BE2C (cell line): ENCODE results near the gene RBM7.
A peak's percentile ranks its signal among the peaks of the same experiment; 100 is the strongest.

ENCODE experiments used
- DNase-seq: peaks from one replicate; pipeline ENCODE4 v3.0.0-alpha.2; 2020
- H3K27me3 ChIP-seq: fragments of 250-450 bp; sonication (Bioruptor Pico); 2 replicates; pipeline ENCODE4 v1.5.1; 2020; ENCODE audit warnings: mild to moderate bottlenecking
- H3K36me3 ChIP-seq: fragments of 250-450 bp; sonication (Bioruptor Pico); 2 replicates; pipeline ENCODE4 v1.5.1; 2020; ENCODE audit warnings: mild to moderate bottlenecking
- H3K4me1 ChIP-seq: fragments of 250-450 bp; sonication (Bioruptor Pico); 2 replicates; pipeline ENCODE4 v1.5.1; 2020
- H3K4me3 ChIP-seq: 2 replicates; pipeline ENCODE4 v1.5.1; 2011; ENCODE audit warnings: low read depth, low read length
- H3K9me3 ChIP-seq: fragments of 250-450 bp; sonication (Bioruptor Pico); 2 replicates; pipeline ENCODE4 v1.5.1; 2020
- TF ChIP-seq, protein P1 (sequence below): IDR thresholded peaks from 2 replicates; pipeline ENCODE4 v1.5.1; 2012; ENCODE audit warnings: mild to moderate bottlenecking, low read depth, low read length

The RBM7 gene

DNA sequence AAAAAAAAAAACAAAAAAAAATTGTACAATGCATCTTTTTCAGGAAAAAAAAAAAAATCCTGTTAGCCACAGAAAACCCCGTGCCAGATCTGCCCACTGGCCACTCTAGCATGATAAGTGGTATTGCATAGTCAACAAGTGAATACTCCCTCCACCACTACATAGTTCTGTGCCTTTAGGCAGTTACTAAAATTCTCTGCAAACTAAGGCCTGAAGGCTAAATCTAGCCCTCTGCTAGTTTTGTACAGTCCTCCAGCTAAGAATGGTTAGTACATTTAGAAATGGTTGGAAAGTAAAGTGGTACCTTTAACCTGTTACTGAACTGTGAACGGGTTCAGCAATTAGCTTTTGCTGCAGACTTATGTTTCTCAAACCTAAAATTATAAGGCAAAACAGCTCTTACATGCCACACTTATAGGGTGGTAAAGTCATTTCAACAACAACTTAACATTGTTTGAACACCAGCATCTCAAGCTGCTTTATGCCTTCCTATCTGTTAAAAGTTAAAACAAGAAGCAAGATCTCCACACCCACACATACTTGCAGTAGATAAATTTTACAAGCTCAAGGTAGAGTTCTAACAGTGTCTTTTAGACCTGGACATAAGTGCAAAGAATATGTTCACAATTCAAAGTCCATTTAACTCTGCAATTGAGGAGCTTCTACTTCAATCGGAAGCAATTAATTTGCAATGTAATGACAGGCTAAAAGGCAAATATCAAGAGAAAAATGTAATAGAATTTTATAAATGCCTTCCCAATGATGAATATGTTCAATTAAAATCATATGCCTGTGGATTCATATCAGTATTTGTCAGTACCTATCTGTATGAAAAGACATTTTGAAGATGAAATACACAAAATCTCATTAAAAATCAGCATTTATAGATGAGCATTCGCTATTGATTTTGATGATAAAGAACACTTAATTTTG is 7.5 kb upstream of the RBM7 start:
- Histone ChIP-seq H3K9me3 (no peaks in the 10 kb centered on the region), H3K27me3 (no peaks in the 10 kb centered on the region), H3K4me1 (no peaks in the 10 kb centered on the region), H3K4me3 (no peak overlapping the region), H3K36me3 (no peaks in the 10 kb centered on the region)
- TF ChIP-seq, protein P1, sequence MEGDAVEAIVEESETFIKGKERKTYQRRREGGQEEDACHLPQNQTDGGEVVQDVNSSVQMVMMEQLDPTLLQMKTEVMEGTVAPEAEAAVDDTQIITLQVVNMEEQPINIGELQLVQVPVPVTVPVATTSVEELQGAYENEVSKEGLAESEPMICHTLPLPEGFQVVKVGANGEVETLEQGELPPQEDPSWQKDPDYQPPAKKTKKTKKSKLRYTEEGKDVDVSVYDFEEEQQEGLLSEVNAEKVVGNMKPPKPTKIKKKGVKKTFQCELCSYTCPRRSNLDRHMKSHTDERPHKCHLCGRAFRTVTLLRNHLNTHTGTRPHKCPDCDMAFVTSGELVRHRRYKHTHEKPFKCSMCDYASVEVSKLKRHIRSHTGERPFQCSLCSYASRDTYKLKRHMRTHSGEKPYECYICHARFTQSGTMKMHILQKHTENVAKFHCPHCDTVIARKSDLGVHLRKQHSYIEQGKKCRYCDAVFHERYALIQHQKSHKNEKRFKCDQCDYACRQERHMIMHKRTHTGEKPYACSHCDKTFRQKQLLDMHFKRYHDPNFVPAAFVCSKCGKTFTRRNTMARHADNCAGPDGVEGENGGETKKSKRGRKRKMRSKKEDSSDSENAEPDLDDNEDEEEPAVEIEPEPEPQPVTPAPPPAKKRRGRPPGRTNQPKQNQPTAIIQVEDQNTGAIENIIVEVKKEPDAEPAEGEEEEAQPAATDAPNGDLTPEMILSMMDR = no peak
- DNase-seq = no peak

DNA sequence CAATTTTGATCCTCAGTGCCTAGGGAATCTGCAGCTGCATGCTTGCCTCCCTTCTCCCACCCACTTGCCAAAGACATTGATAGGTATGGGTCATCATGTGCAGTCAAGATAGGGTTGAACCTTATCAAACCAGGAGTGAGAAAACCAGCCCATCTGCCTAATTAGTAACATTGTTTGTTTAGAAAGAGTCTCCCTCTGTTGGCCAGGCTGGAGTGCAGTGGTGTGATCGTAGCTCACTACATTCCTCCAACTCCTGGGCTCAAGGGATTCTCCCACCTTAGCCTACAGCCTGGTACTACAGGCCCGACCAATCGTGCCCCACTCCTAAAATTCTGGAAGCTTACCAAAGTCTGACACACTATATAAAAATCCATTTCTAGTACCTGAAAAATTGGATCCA is 4.7 kb upstream of the RBM7 start:
- DNase-seq = no peak
- Histone ChIP-seq H3K9me3 (no peaks in the 10 kb centered on the region), H3K27me3 (no peaks in the 10 kb centered on the region), H3K4me3 (no peak overlapping the region), H3K4me1 (no peaks in the 10 kb centered on the region), H3K36me3 (no peaks in the 10 kb centered on the region)
- TF ChIP-seq, protein P1 = peak; percentile 41

DNA sequence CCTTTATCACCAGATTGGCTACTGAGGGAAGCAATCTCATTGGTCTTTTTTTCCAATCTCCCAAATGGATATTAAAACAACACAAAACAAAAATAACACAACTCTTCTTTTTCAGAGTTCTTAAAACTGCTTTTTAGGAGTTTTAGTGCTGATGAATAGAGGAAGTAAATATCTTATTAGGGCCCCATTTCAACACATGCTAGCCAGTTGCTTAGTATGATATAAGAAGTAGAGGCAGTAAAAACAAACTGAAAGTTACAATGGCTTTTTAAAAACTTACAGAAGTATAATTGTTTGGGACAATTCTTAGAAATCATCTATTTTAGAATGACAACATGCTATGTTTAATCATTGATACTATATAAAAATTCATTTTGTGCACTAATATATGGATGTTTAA is 3.5 kb upstream of the RBM7 start:
- DNase-seq = no peak
- TF ChIP-seq, protein P1 = no peak
- H3K4me1 ChIP-seq = no peaks in the 10 kb centered on the region; the same call in 1 of the 2 replicates
- no peaks in the 10 kb centered on the region for H3K36me3 ChIP-seq
- H3K27me3 ChIP-seq = no peaks in the 10 kb centered on the region
- no peaks in the 10 kb centered on the region for H3K9me3 ChIP-seq
- no peak overlapping the region for H3K4me3 ChIP-seq

- no peaks in the 10 kb centered on the region for H3K9me3 ChIP-seq
- TF ChIP-seq, protein P1 = no peak
- no peaks in the 10 kb centered on the region; the same call in 1 of the 2 replicates for H3K4me1 ChIP-seq
- no peak for DNase-seq
- H3K36me3 ChIP-seq = no peaks in the 10 kb centered on the region; the same call in 1 of the 2 replicates
- no peaks in the 10 kb centered on the region for H3K27me3 ChIP-seq
- no peak overlapping the region for H3K4me3 ChIP-seq
Observed at GRCh38 chr11:114397349-114397982, 3.0 kb upstream of the RBM7 start.

- Histone ChIP-seq H3K36me3 (peaks cover 6% of the 10 kb centered on the region), H3K9me3 (no peaks in the 10 kb centered on the region), H3K27me3 (no peaks in the 10 kb centered on the region), H3K4me1 (no peaks in the 10 kb centered on the region; the same call in none of the 2 replicates), H3K4me3 (no peak overlapping the region)
- DNase-seq = no peak
- TF ChIP-seq, protein P1 = no peak
Observed at GRCh38 chr11:114398303-114398920, 2.1 kb upstream of the RBM7 start.
